Fibroblast of skin of abdomen (primary cell): ENCODE data around the gene GBGT1.

Experiments used
- DNase-seq: peaks from one replicate; pipeline ENCODE4 v3.0.0-alpha.2; 2013

GBGT1 gene

DNA sequence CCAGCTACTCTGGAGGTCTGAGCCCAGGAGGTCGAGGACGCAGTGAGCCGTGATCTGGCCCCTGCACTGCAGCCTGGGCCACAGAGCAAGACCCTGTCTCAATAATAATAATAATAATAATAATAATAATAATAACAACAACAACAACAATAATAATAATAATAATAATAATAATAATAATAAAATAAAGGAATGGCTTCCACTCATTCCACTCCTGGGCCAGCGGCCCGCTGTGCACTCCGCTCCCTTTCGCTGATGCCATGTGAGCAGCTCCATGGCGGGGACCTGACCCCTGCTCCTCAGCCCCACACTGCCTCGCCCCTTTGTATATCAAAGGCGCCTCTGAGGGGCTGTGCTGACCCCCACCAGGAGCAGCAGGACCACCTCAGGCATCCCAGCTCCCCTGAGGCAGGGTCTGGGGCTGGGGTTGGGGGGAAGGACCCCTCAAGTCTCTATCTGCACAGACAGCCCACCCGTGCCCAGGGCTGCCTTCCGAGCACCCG is 20.0 kb downstream of the GBGT1 start:
- no peak for DNase-seq

- DNase-seq = no peak
Observed at GRCh38 chr9:133142684-133143622, 20.8 kb downstream of the GBGT1 start.

DNA sequence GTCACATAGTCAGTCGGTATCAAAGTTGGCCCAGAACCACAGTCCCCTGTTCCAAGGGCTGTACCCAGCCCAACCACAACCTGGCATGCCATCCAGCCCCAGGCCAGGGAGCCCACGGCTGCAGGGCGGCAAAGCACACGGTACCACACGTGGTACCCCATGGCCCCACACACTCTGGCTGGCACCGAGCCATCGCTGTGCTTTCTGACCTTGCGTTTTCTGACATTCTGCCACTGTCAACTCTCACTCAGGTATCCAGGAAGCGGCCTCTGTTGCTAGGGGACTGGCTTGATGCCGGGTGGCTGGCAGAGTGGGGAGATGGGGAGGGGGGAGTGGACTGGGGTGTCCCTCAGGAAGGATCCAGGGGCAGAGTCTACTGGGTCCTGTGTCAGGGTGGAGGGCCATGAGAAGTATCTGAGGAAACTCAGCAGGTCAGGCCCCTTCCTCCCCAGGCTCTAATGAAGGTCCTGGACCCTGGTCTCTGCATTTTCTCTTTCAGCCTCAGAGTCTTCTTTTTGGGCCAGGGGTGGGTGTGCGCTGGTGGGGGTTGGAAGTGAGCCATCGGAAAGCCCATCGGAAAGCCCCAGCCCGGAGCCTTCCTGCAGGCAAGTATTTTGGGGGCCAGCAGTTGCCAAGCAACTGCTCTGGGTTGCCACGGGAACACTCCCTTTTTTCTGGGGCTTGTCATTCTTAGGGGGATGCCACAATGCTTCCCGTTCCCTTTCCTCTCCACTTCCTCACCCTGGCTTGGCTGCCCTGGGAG is 21.7 kb downstream of the GBGT1 start:
- no peak for DNase-seq

GRCh38 chr9:133140606-133141005 is 23.1 kb downstream of the GBGT1 start:
- no peak for DNase-seq

DNA sequence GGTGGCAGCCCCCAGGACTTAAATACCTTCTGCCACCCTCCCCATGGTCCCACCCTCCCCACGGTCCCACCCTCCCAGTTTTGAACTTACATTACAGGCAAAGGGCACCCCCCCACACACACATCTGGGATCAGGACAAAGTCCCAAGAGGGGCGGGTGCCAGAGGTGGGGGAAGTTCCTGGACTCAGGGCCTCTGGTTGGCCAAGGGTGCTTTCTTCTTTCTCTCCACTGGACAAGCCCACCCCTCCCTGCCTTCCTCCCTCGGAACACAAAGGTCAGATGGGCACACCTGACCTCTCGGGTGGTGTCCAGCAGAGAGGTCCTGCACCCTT is 23.6 kb downstream of the GBGT1 start:
- DNase-seq = no peak

DNA sequence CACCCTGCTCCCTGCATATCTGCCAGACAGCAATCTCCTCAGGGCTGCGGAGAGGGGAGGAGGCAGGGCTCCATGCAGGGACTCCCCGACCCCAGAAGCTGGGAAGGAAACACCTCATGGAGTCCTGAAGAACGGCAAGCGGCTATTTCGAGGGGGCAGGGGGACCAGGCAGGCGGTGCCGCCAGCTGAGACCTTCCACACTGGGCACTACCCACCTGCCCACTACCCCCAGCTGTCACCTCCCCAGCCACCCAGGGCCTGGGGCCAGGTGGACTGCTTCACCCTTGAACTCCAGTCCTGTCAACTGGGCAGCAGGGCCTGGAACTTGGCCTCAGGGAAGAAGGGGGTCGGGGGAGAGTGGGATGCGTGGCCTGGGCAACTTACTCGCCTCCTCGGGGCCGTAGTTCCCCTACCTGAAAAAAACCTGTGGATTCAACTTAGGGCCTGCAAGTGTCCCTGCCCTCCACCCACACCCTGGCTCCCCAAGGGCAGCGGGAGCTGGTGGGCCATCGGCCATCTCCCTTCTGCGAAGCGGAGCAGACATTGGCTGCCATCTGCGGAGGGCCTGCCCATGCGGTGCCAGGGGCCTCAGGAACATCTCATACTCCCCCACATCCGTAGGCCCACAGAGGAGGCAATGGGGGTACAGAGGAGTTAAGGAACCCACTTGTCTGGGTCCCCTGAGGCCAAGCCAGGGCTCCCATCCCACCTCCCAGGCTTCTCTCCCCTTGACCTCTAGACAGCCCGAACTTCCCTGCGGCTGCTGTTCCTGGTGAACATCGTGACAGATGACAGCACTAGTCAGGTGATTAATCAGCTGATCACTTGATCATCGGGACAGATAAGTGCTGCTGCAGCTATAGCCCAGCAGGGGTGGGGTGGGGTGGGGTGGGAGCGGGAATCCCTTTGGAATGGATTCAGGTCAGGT is 24.2 kb downstream of the GBGT1 start:
- no peak for DNase-seq

DNA sequence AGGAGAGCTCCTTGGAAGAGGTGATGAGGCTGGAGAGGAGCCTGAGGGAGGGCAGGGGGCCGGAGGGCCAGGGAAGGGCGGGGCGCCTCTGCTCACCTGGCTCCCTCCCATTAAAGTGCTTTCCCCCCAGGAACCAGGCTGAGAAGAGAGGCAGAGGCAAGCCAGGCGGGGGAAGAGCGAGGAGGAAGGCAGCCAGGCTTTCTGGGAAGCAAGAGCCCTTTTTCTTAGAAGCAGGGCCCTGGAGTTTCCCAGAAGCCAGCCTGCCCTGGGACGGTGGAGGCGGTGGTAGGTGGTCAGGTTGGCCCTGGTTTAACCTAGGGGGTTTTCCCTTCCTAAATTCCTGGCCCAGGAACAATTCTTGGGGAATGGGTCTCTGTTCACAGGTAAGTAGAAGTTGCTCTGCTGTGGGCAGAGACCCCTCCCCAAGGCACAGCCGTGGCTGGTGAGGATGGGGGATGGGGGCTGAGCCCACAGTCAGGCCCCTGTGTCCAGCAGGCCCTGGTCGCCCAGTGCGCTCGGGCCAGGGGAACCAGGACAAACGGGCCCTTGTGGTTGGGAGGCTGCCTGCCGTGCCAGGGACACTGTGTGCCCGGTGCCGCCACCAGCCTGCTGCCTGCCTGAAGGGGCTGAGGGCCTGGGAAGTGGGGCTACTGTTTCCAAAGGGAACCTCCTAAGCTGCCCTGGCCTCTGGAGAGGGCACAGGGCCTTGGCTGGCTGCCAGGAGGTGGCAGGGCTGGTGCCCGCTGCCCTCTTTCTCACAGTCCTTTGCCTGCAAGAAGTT is 26.1 kb downstream of the GBGT1 start:
- no peak for DNase-seq

- DNase-seq = peak; percentile 79
Observed at GRCh38 chr9:133135146-133135745, 28.5 kb downstream of the GBGT1 start.

DNA sequence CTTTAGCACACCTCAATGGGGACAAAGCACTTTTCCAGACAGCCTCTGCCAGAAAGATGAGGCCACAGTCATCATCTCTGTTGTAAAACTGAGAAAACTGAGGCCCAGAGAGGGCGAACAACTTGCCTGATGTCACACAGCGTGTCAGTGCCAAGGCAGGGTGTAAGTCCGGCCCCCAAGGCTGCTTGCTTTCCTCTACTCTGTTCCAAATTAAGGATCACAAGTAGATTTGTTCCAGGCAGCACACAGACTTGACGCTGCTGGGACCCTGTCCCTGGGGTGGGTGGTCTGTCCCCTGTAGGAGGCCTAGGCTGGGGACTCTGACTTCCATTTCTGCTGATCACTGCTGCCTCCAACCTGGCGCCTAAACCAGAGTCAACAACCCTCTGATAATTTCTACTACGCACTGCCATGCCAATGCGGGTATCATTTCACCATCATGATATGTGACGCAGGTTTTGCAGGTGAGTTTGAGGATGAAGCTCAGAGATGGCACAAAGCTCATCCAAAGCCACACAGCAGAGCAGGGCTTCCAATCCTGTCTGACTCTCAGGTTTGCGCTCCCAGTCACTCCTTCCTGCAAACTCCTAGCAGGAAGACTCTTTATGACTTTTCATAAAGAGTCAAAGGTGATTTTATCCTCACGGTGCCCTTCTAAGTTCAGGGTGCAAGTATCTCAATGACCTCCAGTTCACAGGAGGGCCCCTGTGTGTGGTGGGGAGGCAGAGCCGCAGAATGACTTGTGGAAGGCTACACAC is 29.1 kb downstream of the GBGT1 start:
- no peak for DNase-seq

DNA sequence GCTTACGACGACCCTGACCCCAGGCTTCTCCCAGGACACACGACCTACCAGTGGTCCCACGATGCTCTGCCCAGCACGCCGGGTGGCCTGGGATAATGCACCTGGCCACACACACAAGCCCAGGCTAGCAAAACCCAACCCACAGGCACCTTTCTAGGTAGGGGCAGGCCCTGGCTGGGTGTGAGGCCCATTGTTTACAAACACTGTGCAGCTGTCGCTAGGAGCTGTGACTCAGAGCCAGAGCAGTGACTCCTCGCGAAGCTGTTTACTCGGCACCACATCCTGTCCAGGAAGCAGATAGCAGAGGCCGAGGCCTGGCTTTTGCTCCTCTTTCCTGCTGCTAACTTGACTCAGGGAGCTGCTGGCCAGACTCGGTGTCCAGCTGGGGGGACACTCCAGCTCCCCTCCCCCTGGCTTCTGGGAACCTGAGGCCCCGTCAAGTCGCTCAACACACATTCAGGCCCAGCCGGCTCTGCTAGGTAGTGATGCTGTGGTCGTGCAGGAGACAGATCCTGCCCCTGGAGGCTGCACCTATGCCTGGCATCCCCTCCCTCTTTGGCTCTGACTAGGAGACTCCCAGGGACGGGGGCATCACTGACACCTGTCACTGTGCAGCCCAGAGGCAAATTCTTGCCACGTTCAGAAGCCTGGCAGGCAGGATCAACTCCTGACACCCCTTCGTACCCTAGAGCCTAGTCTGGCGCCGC is 29.9 kb downstream of the GBGT1 start:
- peak; percentile 82 for DNase-seq

GRCh38 chr9:133132174-133132573 is 31.5 kb downstream of the GBGT1 start:
- no peak for DNase-seq

GRCh38 chr9:133131506-133131905 is 32.2 kb downstream of the GBGT1 start:
- DNase-seq = no peak

- no peak for DNase-seq
Observed at GRCh38 chr9:133130685-133131244, 32.9 kb downstream of the GBGT1 start.

DNA sequence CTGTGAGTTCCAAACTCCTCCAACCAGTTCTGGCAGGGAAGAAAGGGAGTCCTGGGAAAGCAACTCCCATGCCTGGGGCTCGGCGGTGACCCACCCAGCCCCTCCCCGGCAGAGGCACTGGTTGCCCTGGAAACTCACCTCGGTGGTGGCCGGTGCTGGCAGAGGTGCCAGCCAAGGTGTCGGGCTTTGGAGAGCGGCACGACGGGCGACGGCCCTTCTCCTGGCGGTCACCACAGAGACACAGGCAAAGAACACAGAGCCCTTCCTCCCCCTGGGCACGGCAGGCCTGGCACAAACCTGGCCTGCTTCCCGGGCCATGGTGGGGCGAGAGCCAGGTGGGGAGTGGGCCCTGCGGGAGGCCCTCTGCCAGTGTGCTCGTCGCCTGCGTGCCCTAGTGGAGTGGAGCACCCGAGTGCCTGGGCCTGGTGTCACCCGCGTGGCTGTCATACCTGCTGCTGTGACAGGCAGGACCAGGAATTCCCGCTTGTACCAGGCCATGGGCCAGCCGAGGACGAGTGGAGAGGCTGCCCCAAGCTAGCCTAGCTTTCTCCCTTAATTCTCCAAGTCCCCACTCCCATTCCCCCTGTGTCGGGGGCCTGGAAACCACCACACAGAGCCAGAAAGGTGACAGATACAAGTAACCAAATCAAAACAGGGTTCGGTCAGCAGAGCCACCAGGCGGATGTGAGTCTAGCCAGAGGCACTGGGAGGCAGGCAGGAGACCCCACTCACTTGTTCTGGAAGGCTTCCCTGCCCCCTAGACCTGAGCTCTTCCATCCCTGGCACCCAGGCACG is 34.5 kb downstream of the GBGT1 start:
- DNase-seq = no peak

DNA sequence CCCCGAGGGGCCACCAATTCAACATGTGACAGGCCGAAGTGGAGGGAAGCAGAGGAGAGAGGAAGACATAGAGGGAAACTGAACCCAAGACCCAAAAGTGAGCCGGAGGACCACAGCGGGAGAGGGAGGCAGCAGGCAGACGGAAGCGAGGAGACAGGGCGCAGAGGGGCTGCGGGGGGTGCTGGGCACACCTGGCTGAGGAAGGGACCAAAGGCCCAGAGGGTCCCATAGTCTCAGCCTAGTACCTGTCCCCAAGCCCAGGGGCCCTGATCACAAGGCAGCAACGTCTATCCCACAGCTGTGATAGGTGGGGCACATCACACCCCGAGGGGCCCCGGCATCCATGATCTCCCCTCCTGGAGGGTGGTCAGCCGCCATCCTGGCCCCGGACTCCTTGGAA is 35.6 kb downstream of the GBGT1 start:
- DNase-seq = no peak

GRCh38 chr9:133127340-133127981 is 36.3 kb downstream of the GBGT1 start:
- no peak for DNase-seq

DNA sequence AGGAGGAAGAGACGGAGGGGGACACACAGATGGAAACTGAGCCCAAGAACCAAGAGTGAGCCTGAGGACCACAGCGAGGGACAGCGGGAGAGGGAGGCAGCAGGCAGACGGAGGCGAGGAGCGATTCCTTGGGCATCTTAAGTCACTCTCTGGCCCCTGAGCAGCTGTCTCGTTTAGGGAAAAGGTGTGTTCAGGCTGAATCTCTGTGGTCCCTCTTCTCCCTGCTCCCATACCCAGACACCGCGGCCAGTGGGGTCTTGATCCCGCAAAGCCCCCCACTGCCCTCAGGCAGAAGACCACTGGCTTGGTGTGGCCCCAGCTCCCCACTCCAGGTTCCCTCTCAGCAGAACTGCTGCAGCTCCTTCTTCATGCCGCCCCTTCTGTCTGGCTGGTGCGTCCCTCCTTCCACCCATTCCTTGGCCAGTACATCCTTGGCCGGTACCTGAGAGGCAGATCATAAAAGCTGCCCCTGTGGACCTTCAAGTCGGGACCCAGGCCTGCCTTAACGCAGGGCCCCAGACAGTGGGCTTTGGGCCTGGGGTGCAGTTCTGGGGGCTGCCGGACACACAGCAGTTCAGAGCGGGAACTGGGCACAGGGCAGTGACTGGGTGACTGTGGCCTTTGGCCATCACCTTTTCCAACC is 36.9 kb downstream of the GBGT1 start:
- no peak for DNase-seq
